ENCODE measurements around the gene ZBED3.
"Not testable (repeated sequence)": the region's sequence is repeated elsewhere in the genome, so short reads cannot be mapped to it uniquely, and the experiment has no call there.

The ZBED3 gene

GRCh38 chr5:77123057-77123456 lies 36.0 kb upstream of the ZBED3 start:
- TF ChIP-seq CTCF (IDR thresholded peaks at IDR 0.05; ENCODE audit: insufficient read depth, low read length, missing control alignments), result no peak
- CTCF ChIA-PET, result interaction anchor here (1.0 to 1.4 kb wide), 2 partner anchors 21 to 370 kb away, joined by 4 to 7 read pairs; no protein-coding TSS in a partner anchor
- H3K4me3 ChIP-seq (ENCODE audit: low read depth, low read length), result no peak overlapping the region
- POLR2A ChIA-PET, result no interaction called here
- DNase-seq (ENCODE audit: low read depth, low spot score), result no peak

- ChIA-PET POLR2A (no interaction called here), CTCF (interaction anchor here (1.3 kb wide), 1 partner anchor 24 kb away, joined by 3 read pairs; no protein-coding TSS in a partner anchor)
- H3K4me3 ChIP-seq (ENCODE audit: low read depth, low read length), result no peak overlapping the region
- no peak for DNase-seq (ENCODE audit: low read depth, low spot score)
- TF ChIP-seq CTCF (IDR thresholded peaks at IDR 0.05; ENCODE audit: insufficient read depth, low read length, missing control alignments), result no peak
These were observed 33.6 kb upstream of the ZBED3 start for GRCh38 chr5:77120706-77121105.

- TF ChIP-seq CTCF (IDR thresholded peaks at IDR 0.05; ENCODE audit: insufficient read depth, low read length, missing control alignments), result no peak
- POLR2A ChIA-PET, result no interaction called here
- H3K4me3 ChIP-seq (ENCODE audit: low read depth, low read length), result no peak overlapping the region
- CTCF ChIA-PET, result no interaction called here
- DNase-seq (ENCODE audit: low read depth, low spot score), result no peak
These were observed 33.0 kb upstream of the ZBED3 start for GRCh38 chr5:77120086-77120485.

- no peak for DNase-seq (ENCODE audit: low read depth, low spot score)
- H3K4me3 ChIP-seq (ENCODE audit: low read depth, low read length), result no peak overlapping the region
- no peak for TF ChIP-seq CTCF (IDR thresholded peaks at IDR 0.05; ENCODE audit: insufficient read depth, low read length, missing control alignments)
- ChIA-PET CTCF (no interaction called here), POLR2A (no interaction called here)
These were observed 30.1 kb upstream of the ZBED3 start for GRCh38 chr5:77117161-77117560.

GRCh38 chr5:77107035-77107434 lies 19.9 kb upstream of the ZBED3 start:
- H3K4me3 ChIP-seq (ENCODE audit: low read depth, low read length); POLR2A ChIA-PET; DNase-seq (ENCODE audit: low read depth, low spot score): not testable (repeated sequence)
- CTCF ChIA-PET, result interaction anchor here (1.2 kb wide), 1 partner anchor 30 kb away, joined by 5 read pairs; no protein-coding TSS in a partner anchor

- no peak for DNase-seq (ENCODE audit: low read depth, low spot score)
- ChIA-PET POLR2A (no interaction called here), CTCF (no interaction called here)
- no peak for TF ChIP-seq CTCF (IDR thresholded peaks at IDR 0.05; ENCODE audit: insufficient read depth, low read length, missing control alignments)
- H3K4me3 ChIP-seq (ENCODE audit: low read depth, low read length), result no peak overlapping the region
These were observed 17.7 kb upstream of the ZBED3 start for GRCh38 chr5:77104813-77105212.

- POLR2A ChIA-PET, result no interaction called here
These were observed 16.4 kb upstream of the ZBED3 start for GRCh38 chr5:77103457-77103856.

More at GRCh38 chr5:77103457-77103856, 16.4 kb upstream of the ZBED3 start:
- no peak for TF ChIP-seq CTCF (IDR thresholded peaks at IDR 0.05; ENCODE audit: insufficient read depth, low read length, missing control alignments)
- CTCF ChIA-PET, result interaction anchor here (0.9 to 1.0 kb wide), 2 partner anchors 23 to 26 kb away, joined by 3 to 4 read pairs; no protein-coding TSS in a partner anchor
- no peak overlapping the region for H3K4me3 ChIP-seq (ENCODE audit: low read depth, low read length)
- DNase-seq (ENCODE audit: low read depth, low spot score), result no peak

All from AG04449 (cell line).